DND-41 (cell line): ENCODE measurements around the gene VSTM2B.

Source experiments
- ATAC-seq: fragments of 200-7000 bp; cut with Tn5 transposase; 3 replicates; pipeline ENCODE4 v1.9.1; 2021; ENCODE audit warnings: low read depth; ENCODE audit not compliant: insufficient read depth
- DNase-seq: peaks from one replicate; pipeline ENCODE4 v3.0.0-alpha.2; 2020
- H2AFZ ChIP-seq: 2 replicates; pipeline ENCODE4 v1.6.0; 2012; ENCODE audit warnings: low read depth, low read length
- H3K27ac ChIP-seq: 2 replicates; pipeline ENCODE4 v1.5.1; 2012; ENCODE audit warnings: low read length, inconsistent platforms
- H3K27me3 ChIP-seq: fragments of 200-600 bp; sonication (generic); 2 replicates; pipeline ENCODE4 v1.6.0; 2012; ENCODE audit warnings: low read length, mild to moderate bottlenecking, inconsistent platforms; ENCODE audit not compliant: insufficient read depth, poor library complexity
- H3K36me3 ChIP-seq: 2 replicates; pipeline ENCODE4 v1.5.1; 2012; ENCODE audit warnings: low read length, inconsistent platforms; ENCODE audit not compliant: insufficient read depth
- H3K4me1 ChIP-seq: 2 replicates; pipeline ENCODE4 v1.5.1; 2012; ENCODE audit warnings: mild to moderate bottlenecking, low read length; ENCODE audit not compliant: insufficient read depth
- H3K4me2 ChIP-seq: 2 replicates; pipeline ENCODE4 v1.6.0; 2012; ENCODE audit warnings: mild to moderate bottlenecking, moderate library complexity, low read length, inconsistent platforms; ENCODE audit not compliant: insufficient read depth
- H3K4me3 ChIP-seq, 2 experiments: fragments of 200-600 bp in 1 of 2; shearing (Covaris generic) in 1 of 2; 2 replicates each; pipeline ENCODE4 v1.5.1; 2012 to 2016; ENCODE audit warnings: inconsistent platforms in 2 of 2, low read length in 2 of 2, mild to moderate bottlenecking in 2 of 2, low read depth in 1 of 2, moderate library complexity in 1 of 2
- H3K79me2 ChIP-seq: 2 replicates; pipeline ENCODE4 v1.6.0; 2012; ENCODE audit warnings: low read length, inconsistent platforms; ENCODE audit not compliant: insufficient read depth
- H3K9ac ChIP-seq: 2 replicates; pipeline ENCODE4 v1.6.0; 2012; ENCODE audit warnings: low read depth, mild to moderate bottlenecking, inconsistent platforms, low read length, moderate library complexity
- H3K9me3 ChIP-seq: 2 replicates; pipeline ENCODE4 v1.5.1; 2012; ENCODE audit warnings: low read length, moderate library complexity, mild to moderate bottlenecking, inconsistent platforms; ENCODE audit not compliant: insufficient read depth, severe bottlenecking
- H4K20me1 ChIP-seq: 2 replicates; pipeline ENCODE4 v1.6.0; 2012; ENCODE audit warnings: low read length; ENCODE audit not compliant: insufficient read depth
- CTCF ChIP-seq: IDR thresholded peaks from 2 replicates; pipeline ENCODE4 v1.5.1; 2012; ENCODE audit warnings: borderline replicate concordance, low read length, moderate library complexity, mild to moderate bottlenecking; ENCODE audit not compliant: poor library complexity, severe bottlenecking; ENCODE audit errors: extremely low read depth
- EZH2 ChIP-seq: IDR thresholded peaks from 3 replicates; pipeline ENCODE4 v1.6.1; 2012; ENCODE audit warnings: borderline replicate concordance, low read depth, mild to moderate bottlenecking, moderate library complexity, low read length, inconsistent platforms; ENCODE audit not compliant: severe bottlenecking

The VSTM2B gene

DNA sequence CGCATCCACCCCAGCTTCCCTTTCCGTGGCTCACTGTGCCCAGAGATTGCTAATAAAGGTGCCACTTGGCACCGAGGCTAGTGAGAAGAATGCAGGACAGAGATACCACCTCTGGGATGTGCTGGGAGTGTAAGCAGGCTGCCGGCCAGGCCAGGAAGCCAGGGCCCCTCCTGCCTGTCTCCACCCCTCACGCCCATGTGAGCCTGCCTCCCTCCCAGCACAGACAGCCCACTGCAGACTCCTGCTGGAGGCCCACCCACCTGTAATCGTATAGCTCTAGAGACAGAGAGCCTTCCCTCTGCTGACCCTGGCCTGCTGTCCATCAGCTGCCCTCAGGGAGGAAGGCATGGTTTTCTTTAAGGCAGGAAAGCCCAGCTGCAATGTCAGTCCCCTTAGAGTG is 13.9 kb downstream of the VSTM2B start:
- Histone ChIP-seq H3K9ac (no peak overlapping the region), H3K9me3 (no peaks in the 10 kb centered on the region), H3K36me3 (no peaks in the 10 kb centered on the region), H3K4me3 (no peak overlapping the region), H3K27me3 (no peaks in the 10 kb centered on the region), H3K79me2 (no peaks in the 10 kb centered on the region), H3K4me1 (no peaks in the 10 kb centered on the region), H2AFZ (no peak overlapping the region), H3K4me2 (no peak overlapping the region), H4K20me1 (no peaks in the 10 kb centered on the region), H3K27ac (no peak overlapping the region)
- no peak for DNase-seq
- ATAC-seq: no peak
- no peak for TF ChIP-seq CTCF
- no peak for TF ChIP-seq EZH2

GRCh38 chr19:29540114-29540513 is 14.3 kb downstream of the VSTM2B start:
- H3K9me3 ChIP-seq: no peaks in the 10 kb centered on the region
- no peak overlapping the region for H3K9ac ChIP-seq
- no peak overlapping the region for H3K27ac ChIP-seq

GRCh38 chr19:29541473-29542253 is 15.9 kb downstream of the VSTM2B start:
- no peaks in the 10 kb centered on the region for H3K36me3 ChIP-seq
- H3K27ac ChIP-seq: no peak overlapping the region
- no peak overlapping the region for H2AFZ ChIP-seq
- H3K79me2 ChIP-seq: no peaks in the 10 kb centered on the region
- no peaks in the 10 kb centered on the region for H3K9me3 ChIP-seq
- no peaks in the 10 kb centered on the region for H4K20me1 ChIP-seq
- no peaks in the 10 kb centered on the region for H3K4me1 ChIP-seq
- no peak overlapping the region for H3K9ac ChIP-seq
- no peak overlapping the region for H3K4me3 ChIP-seq
- TF ChIP-seq EZH2 (no peak), CTCF (no peak)
- ATAC-seq (no peak), DNase-seq (no peak)
- no peaks in the 10 kb centered on the region for H3K27me3 ChIP-seq
- H3K4me2 ChIP-seq: no peak overlapping the region

More at GRCh38 chr19:29540114-29540513, 14.3 kb downstream of the VSTM2B start:
- TF ChIP-seq CTCF: no peak
- TF ChIP-seq EZH2: no peak
- no peak overlapping the region for H3K4me3 ChIP-seq
- DNase-seq: no peak
- H2AFZ ChIP-seq: no peak overlapping the region
- no peaks in the 10 kb centered on the region for H3K27me3 ChIP-seq
- no peaks in the 10 kb centered on the region for H3K79me2 ChIP-seq
- no peaks in the 10 kb centered on the region for H3K36me3 ChIP-seq
- H4K20me1 ChIP-seq: no peaks in the 10 kb centered on the region
- no peaks in the 10 kb centered on the region for H3K4me1 ChIP-seq
- no peak for ATAC-seq
- H3K4me2 ChIP-seq: no peak overlapping the region
